OCI-LY7 (cell line): ENCODE data around the gene PACSIN2.

Experiments
- EZH2phosphoT487 ChIP-seq: fragments of 200-600 bp; sonication (generic); IDR thresholded peaks from 2 replicates; pipeline ENCODE4 v1.6.1; 2018; ENCODE audit warnings: low read depth, borderline replicate concordance, mild to moderate bottlenecking, mixed run types, antibody characterized with exemption, low read length, moderate library complexity, mixed read lengths
- TF ChIP-seq, protein P1 (sequence below): fragments of 200-600 bp; sonication (generic); conservative IDR thresholded peaks from 2 replicates; pipeline ENCODE4 v1.5.1; 2014; ENCODE audit warnings: mild to moderate bottlenecking, antibody characterized with exemption, low read length, moderate library complexity, mixed read lengths

DNA sequence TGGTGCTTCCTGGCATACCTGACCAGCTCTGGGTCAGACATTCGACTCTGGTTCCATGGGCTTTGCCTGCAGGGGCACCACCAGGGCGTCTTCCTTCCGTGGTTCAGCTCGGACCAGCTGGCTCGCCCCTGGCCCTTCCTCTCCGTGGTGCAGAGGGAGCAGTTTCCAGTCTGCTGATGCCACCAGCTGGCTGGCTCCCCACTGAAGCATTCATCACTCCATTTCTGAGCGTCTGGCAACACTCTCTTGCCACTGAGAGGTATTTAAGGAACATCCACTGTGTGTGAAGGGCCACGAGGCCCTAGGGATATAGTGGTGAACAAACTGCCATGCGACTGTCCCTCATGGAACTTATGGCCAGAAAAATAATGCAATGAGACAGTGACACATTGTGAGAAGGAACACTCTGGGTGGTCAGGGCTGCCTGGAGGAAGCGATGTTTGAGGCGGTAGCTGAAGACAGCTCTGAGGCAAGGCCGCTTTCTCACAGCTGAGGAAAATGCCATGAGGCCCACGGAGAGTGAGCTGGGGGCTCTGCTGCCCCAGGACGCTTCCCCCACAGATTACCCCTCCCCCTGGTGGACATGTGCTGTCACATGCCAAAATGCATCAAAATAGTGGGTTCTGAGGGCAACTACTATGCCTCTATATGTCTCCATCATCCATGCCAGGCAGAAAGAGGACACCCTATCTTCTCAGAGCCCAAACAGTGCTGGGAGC lies 113.0 kb downstream of the PACSIN2 start:
- TF ChIP-seq, protein P1, sequence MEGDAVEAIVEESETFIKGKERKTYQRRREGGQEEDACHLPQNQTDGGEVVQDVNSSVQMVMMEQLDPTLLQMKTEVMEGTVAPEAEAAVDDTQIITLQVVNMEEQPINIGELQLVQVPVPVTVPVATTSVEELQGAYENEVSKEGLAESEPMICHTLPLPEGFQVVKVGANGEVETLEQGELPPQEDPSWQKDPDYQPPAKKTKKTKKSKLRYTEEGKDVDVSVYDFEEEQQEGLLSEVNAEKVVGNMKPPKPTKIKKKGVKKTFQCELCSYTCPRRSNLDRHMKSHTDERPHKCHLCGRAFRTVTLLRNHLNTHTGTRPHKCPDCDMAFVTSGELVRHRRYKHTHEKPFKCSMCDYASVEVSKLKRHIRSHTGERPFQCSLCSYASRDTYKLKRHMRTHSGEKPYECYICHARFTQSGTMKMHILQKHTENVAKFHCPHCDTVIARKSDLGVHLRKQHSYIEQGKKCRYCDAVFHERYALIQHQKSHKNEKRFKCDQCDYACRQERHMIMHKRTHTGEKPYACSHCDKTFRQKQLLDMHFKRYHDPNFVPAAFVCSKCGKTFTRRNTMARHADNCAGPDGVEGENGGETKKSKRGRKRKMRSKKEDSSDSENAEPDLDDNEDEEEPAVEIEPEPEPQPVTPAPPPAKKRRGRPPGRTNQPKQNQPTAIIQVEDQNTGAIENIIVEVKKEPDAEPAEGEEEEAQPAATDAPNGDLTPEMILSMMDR: peak; percentile 66
- TF ChIP-seq EZH2phosphoT487: no peak
